Measurements from ENCODE around the gene PCID2. TPM values are rescaled to one million over a fixed set of nuclear protein-coding genes. Genes with fewer than 3 reads are reported as not detected.

The PCID2 gene
- total and polyA plus RNA-seq, 2 of the 13 experiments (the other 11 are each of a cell fraction or from before 2014, with no cell fraction given): 65.0 to 111 TPM

- TF ChIP-seq KLF15 (CRISPR knock-in tag; IDR thresholded peaks at IDR 0.05; ENCODE audit: borderline replicate concordance): peak; percentile 92; the same call in 1 of the 2 replicates
- peak; percentile 26; the same call in 1 of the 2 replicates for TF ChIP-seq KDM5A (IDR thresholded peaks at IDR 0.05; ENCODE audit: borderline replicate concordance, low read length)
- no peak for TF ChIP-seq ZNF513 (CRISPR knock-in tag; conservative IDR thresholded peaks at IDR 0.05)
- TF ChIP-seq IKZF1 (IDR thresholded peaks at IDR 0.05): no peak
- no peak for TF ChIP-seq SUZ12 (IDR thresholded peaks at IDR 0.05; ENCODE audit: low read depth, low read length)
- peak; percentile 59 for TF ChIP-seq KDM2A (CRISPR knock-in tag; IDR thresholded peaks at IDR 0.05; ENCODE audit: borderline replicate concordance, low read depth)
- TF ChIP-seq, protein P1, sequence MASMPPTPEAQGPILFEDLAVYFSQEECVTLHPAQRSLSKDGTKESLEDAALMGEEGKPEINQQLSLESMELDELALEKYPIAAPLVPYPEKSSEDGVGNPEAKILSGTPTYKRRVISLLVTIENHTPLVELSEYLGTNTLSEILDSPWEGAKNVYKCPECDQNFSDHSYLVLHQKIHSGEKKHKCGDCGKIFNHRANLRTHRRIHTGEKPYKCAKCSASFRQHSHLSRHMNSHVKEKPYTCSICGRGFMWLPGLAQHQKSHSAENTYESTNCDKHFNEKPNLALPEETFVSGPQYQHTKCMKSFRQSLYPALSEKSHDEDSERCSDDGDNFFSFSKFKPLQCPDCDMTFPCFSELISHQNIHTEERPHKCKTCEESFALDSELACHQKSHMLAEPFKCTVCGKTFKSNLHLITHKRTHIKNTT (CRISPR knock-in tag; IDR thresholded peaks at IDR 0.05): no peak
- no peak for TF ChIP-seq PRPF4 (IDR thresholded peaks at IDR 0.05; ENCODE audit: low read depth, low read length, poor library complexity, severe bottlenecking)
- 0 out of 2 replicates have a peak, but pooled peaks have one; percentile 58 for TF ChIP-seq DNMT1 (CRISPR knock-in tag; IDR thresholded peaks at IDR 0.05)
- TF ChIP-seq ZFX (CRISPR knock-in tag; IDR thresholded peaks at IDR 0.05; ENCODE audit: low read depth): peak; percentile 66
- TF ChIP-seq GATAD1 (CRISPR knock-in tag; IDR thresholded peaks at IDR 0.05): 0 out of 2 replicates have a peak, but pooled peaks have one; percentile 33
- peak; percentile 91 for TF ChIP-seq IKZF4 (CRISPR knock-in tag; IDR thresholded peaks at IDR 0.05; ENCODE audit: borderline replicate concordance, low read depth, not compliant biosample characterization)
- TF ChIP-seq RERE (CRISPR knock-in tag; IDR thresholded peaks at IDR 0.05; ENCODE audit: low read depth): no peak
- TF ChIP-seq NFE2 (CRISPR knock-in tag; IDR thresholded peaks at IDR 0.05): no peak
- peak; percentile 83; the same call in 1 of the 2 replicates for TF ChIP-seq YEATS4 (CRISPR knock-in tag; IDR thresholded peaks at IDR 0.05; ENCODE audit: borderline replicate concordance)
- no peak for TF ChIP-seq ETV6 (CRISPR knock-in tag; conservative IDR thresholded peaks at IDR 0.05)
- peak; percentile 82; the same call in 1 of the 2 replicates for TF ChIP-seq SRY (CRISPR knock-in tag; IDR thresholded peaks at IDR 0.05)
- TF ChIP-seq CSRNP1 (CRISPR knock-in tag; IDR thresholded peaks at IDR 0.05): peak; percentile 62; the same call in 1 of the 2 replicates
- TF ChIP-seq ZNF12 (CRISPR knock-in tag; IDR thresholded peaks at IDR 0.05): no peak
- TF ChIP-seq XRCC5 (optimal IDR thresholded peaks at IDR 0.05; ENCODE audit: low read length): no peak
Measured at GRCh38 chr13:113209759-113210421, 1.4 kb upstream of the PCID2 start (continued).

Measured in HepG2 (cell line).